T-helper 1 cell treated with Interleukin-12 subunit alpha and Interleukin-12 subunit beta and Interleukin-4 antibody, amounts not matched to agents 30 ng/mL and 1 ng/mL, for 36 hours (primary cell): ENCODE measurements around the gene MYL1. TPM values are rescaled to one million over a fixed set of nuclear protein-coding genes. Genes with fewer than 3 reads are reported as not detected.

Source experiments
- intact Hi-C: fragments of 100-400 bp; cut with micrococcal nuclease; formaldehyde crosslinking; loops from one replicate; pipeline ENCODE4 v1.15.1; 2024
- total RNA-seq: library from RNA; stranded (reverse); gene quantifications from 2 replicates; pipeline ENCODE4 v1.2.3, GENCODE V29; 2022

MYL1 gene
- not detected in 2 replicates for total RNA-seq

- intact Hi-C loops = no loop called here
Observed at GRCh38 chr2:210315015-210315788, at the start of gene MYL1. Gene MYL1 (minus strand): TSS chr2:210315174. CDS start chr2:210315042, 132 bp downstream.

GRCh38 chr2:210363876-210364275 lies 48.9 kb upstream of the MYL1 start:
- intact Hi-C loops = no loop called here

GRCh38 chr2:210363261-210363660 lies 48.3 kb upstream of the MYL1 start:
- intact Hi-C loops = no loop called here

GRCh38 chr2:210360412-210360811 lies 45.4 kb upstream of the MYL1 start:
- intact Hi-C loops = no loop called here

- intact Hi-C loops = no loop called here
Observed at GRCh38 chr2:210356944-210357343, 42.0 kb upstream of the MYL1 start.

- intact Hi-C loops = no loop called here
Observed at GRCh38 chr2:210337159-210337558, 22.2 kb upstream of the MYL1 start.

- intact Hi-C loops = no loop called here
Observed at GRCh38 chr2:210324906-210325305, 9.9 kb upstream of the MYL1 start.

- intact Hi-C loops = no loop called here
Observed at GRCh38 chr2:210324458-210324857, 9.5 kb upstream of the MYL1 start.

- intact Hi-C loops = no loop called here
Observed at GRCh38 chr2:210323003-210323402, 8.0 kb upstream of the MYL1 start.

GRCh38 chr2:210318891-210319290 lies 3.9 kb upstream of the MYL1 start:
- intact Hi-C loops = no loop called here

- intact Hi-C loops = no loop called here
Observed at GRCh38 chr2:210318486-210318885, 3.5 kb upstream of the MYL1 start.

- intact Hi-C loops = no loop called here
Observed at GRCh38 chr2:210310550-210310949, 4.4 kb downstream of the MYL1 start.

GRCh38 chr2:210309548-210310233 lies 5.3 kb downstream of the MYL1 start:
- intact Hi-C loops = no loop called here

- intact Hi-C loops = no loop called here
Observed at GRCh38 chr2:210303498-210303897, 11.5 kb downstream of the MYL1 start.

GRCh38 chr2:210302326-210302725 lies 12.6 kb downstream of the MYL1 start:
- intact Hi-C loops = no loop called here

GRCh38 chr2:210299866-210300373 lies 15.1 kb downstream of the MYL1 start:
- intact Hi-C loops = no loop called here

GRCh38 chr2:210288408-210288807 lies 26.6 kb downstream of the MYL1 start:
- intact Hi-C loops = no loop called here

- intact Hi-C loops = no loop called here
Observed at GRCh38 chr2:210287301-210287700, 27.7 kb downstream of the MYL1 start.

GRCh38 chr2:210286123-210286680 lies 28.8 kb downstream of the MYL1 start:
- intact Hi-C loops = no loop called here

GRCh38 chr2:210277133-210277532 lies 37.8 kb downstream of the MYL1 start:
- intact Hi-C loops = no loop called here

GRCh38 chr2:210271300-210271699 lies 43.7 kb downstream of the MYL1 start:
- intact Hi-C loops = no loop called here

GRCh38 chr2:210269148-210269547 lies 45.8 kb downstream of the MYL1 start:
- intact Hi-C loops = no loop called here
